GM12873 (cell line): Measurements from ENCODE around the gene LIN9.

Experiments used
- CTCF ChIP-seq: IDR thresholded peaks from 2 replicates; pipeline ENCODE4 v1.5.1; 2012; ENCODE audit warnings: low read depth, mild to moderate bottlenecking, moderate library complexity, low read length, control low read depth; ENCODE audit not compliant: insufficient read depth; ENCODE audit errors: missing control alignments

Gene LIN9

GRCh38 chr1:226220473-226221189 is 88.3 kb downstream of the LIN9 start:
- no peak for TF ChIP-seq CTCF

- TF ChIP-seq CTCF, result no peak
Observed at GRCh38 chr1:226217273-226217672, 91.7 kb downstream of the LIN9 start.

GRCh38 chr1:226216056-226216455 is 92.9 kb downstream of the LIN9 start:
- no peak for TF ChIP-seq CTCF

- TF ChIP-seq CTCF, result no peak
Observed at GRCh38 chr1:226215239-226215638, 93.7 kb downstream of the LIN9 start.

- no peak for TF ChIP-seq CTCF
Observed at GRCh38 chr1:226212545-226212944, 96.4 kb downstream of the LIN9 start.

- TF ChIP-seq CTCF, result no peak
Observed at GRCh38 chr1:226211181-226211821, 97.7 kb downstream of the LIN9 start.

GRCh38 chr1:226210571-226211176 is 98.3 kb downstream of the LIN9 start:
- TF ChIP-seq CTCF, result no peak
